GM12891 (cell line): ENCODE results near the gene DCP1B. TPM values are rescaled to one million over a fixed set of nuclear protein-coding genes. Genes with fewer than 3 reads are reported as not detected.

Experiments
- DNase-seq: peaks from one replicate; pipeline ENCODE4 v3.0.0; 2011; ENCODE audit warnings: low spot score; ENCODE audit not compliant: insufficient read length
- FAIRE-seq: peaks from 2 replicates; lab custom pipeline; 2011; peaks lifted over from hg19 to GRCh38; lab: Jason Lieb, UNC
- PAX5 ChIP-seq: IDR thresholded peaks from 2 replicates; pipeline ENCODE4 v1.6.1; 2011; ENCODE audit warnings: low read length, moderate library complexity, mild to moderate bottlenecking; ENCODE audit not compliant: insufficient read depth, severe bottlenecking
- POLR2A ChIP-seq: IDR thresholded peaks from 2 replicates; pipeline ENCODE4 v1.6.1; 2011; ENCODE audit warnings: low read depth, low read length, control low read depth
- POLR2AphosphoS5 ChIP-seq: IDR thresholded peaks from 2 replicates; pipeline ENCODE4 v1.6.1; 2011; ENCODE audit warnings: low read depth, low read length, control low read depth
- POU2F2 ChIP-seq: IDR thresholded peaks from 2 replicates; pipeline ENCODE4 v1.6.1; 2011; ENCODE audit warnings: low read depth, mild to moderate bottlenecking, control low read depth, low read length, moderate library complexity
- SPI1 ChIP-seq: IDR thresholded peaks from 2 replicates; pipeline ENCODE4 v1.6.1; 2011; ENCODE audit warnings: low read depth, low read length, control low read depth
- TAF1 ChIP-seq: IDR thresholded peaks from 2 replicates; pipeline ENCODE4 v1.6.1; 2011; ENCODE audit warnings: low read depth, low read length, control low read depth
- polyA plus RNA-seq: library from polyadenylated mRNA; unstranded; fragments of >200 nt; gene quantifications from one replicate; pipeline ENCODE4 v1.2.1, GENCODE V29; 2012; ENCODE audit warnings: low read depth, missing spikeins, inconsistent platforms; ENCODE audit not compliant: missing spikeins

DCP1B gene
- 9.8 TPM for polyA plus RNA-seq

DNA sequence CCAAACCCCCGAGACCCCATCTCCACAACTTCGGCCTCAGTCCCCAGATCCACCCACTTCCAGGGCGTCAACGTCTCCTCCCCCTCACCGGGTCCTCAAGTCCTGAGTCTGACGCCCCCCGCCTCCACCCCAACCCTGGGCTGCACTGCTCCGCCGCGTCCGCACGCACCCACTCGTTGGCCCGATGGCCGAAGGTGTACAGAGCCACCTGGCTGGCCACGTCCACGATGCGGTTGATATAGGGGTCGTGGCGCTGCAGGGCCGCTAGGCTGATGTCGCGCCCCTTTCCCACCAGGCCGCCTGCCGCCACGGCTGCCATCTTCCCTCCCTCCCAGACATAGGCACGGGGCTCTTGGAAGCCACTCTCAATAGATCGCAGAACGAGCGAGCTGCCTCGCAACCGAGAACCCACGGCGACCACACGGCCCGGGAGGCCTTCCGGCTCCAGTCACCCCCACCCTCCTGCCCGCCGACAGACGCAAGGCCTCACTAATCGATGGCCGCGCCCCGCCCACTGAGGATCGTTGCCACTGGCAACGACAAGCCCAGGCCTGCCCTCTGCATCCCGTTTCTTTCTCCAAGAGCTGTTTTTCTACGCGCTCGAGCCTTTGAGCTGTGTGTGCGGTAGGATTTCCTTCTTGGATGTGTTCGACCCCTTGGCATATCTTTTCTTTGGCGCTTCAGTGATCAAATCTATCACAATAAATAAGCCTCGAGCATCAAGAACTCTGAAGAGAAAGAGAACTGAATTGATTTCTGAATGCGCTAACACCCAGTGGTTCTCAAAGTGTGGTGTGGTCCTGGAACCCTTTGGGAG, at the start of gene DCP1B:
Gene DCP1B (minus strand): TSS at position 345 of the 817 bp plus-strand sequence. CDS start 26 bp downstream, at position 319.
- FAIRE-seq (peak; percentile 100), DNase-seq (peak; percentile 78)
- TF ChIP-seq PAX5 (no peak), SPI1 (no peak), POLR2AphosphoS5 (peak; percentile 80), POU2F2 (no peak), POLR2A (peak; percentile 87), TAF1 (peak; percentile 78)

DNA sequence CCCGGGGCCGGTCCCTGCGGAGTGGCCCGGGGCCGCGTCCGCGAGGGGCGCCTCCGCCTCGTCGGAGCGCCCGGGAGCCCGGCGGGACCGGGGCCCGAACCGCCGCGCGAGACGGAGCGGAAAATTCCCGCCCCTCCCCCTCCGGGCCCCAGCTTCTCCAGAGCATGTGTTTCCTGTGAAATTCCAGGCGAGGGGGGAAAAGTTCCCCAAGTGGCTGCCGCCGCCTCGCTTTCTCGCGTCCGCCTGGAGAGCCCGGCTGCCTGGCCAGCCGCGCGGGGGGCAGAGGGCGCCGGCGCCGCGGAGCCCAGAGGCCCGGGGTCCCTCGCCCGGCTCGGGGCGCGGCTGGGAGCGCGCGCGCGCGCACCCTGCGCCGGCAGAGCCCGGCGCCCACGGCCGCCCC, 49.4 kb upstream of the DCP1B start:
- FAIRE-seq, result no peak
- TF ChIP-seq POU2F2, result no peak
- no peak for TF ChIP-seq PAX5
- TF ChIP-seq SPI1, result no peak
- TF ChIP-seq POLR2A, result no peak
- no peak for TF ChIP-seq TAF1
- TF ChIP-seq POLR2AphosphoS5, result no peak
- no peak for DNase-seq

DNA sequence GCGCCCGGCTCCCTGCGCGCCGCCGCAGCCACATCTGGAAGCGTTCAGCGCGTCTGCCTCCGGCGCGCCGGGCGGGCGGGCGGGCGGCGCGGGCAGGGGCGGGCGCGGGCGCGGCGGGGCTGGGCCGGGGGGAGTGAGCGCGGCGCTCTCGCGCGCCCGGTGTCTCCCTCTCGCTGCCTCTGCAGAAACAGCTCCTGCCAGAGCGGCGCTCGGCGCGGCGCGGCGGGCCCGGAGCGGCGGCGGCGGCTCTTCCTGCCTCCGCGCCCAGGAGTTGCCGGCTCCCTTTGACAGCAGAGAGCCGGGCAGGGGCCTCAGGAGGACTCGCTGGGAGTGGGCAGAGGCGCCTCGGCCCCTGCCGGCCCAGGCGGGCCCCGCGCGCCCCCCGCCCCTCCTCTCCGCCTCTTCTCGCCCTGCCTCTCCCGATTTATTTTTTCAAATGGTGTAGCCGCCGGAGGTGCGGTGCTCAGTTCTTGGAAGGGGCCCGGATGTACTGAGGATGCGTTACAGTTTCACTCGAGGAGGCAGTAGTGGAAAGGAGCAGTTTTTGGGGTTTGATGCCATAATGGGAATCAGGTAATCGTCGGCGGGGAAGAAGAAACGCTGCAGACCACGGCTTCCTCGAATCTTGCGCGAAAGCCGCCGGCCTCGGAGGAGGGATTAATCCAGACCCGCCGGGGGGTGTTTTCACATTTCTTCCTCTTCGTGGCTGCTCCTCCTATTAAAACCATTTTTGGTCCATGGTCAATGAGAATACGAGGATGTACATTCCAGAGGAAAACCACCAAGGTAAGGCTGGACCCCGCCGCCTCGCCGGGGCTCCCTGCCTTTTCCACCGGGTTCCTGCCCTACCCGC, 48.8 kb upstream of the DCP1B start, which contains the start of gene CACNA1C:
Gene CACNA1C (plus strand): TSS at position 162 of the 853 bp plus-strand sequence. CDS start 576 bp downstream, at position 738.
- FAIRE-seq (no peak), DNase-seq (peak; percentile 51)
- TF ChIP-seq TAF1, result no peak
- TF ChIP-seq POLR2AphosphoS5, result no peak
- no peak for TF ChIP-seq POLR2A
- no peak for TF ChIP-seq POU2F2
- no peak for TF ChIP-seq PAX5
- TF ChIP-seq SPI1, result no peak

DNA sequence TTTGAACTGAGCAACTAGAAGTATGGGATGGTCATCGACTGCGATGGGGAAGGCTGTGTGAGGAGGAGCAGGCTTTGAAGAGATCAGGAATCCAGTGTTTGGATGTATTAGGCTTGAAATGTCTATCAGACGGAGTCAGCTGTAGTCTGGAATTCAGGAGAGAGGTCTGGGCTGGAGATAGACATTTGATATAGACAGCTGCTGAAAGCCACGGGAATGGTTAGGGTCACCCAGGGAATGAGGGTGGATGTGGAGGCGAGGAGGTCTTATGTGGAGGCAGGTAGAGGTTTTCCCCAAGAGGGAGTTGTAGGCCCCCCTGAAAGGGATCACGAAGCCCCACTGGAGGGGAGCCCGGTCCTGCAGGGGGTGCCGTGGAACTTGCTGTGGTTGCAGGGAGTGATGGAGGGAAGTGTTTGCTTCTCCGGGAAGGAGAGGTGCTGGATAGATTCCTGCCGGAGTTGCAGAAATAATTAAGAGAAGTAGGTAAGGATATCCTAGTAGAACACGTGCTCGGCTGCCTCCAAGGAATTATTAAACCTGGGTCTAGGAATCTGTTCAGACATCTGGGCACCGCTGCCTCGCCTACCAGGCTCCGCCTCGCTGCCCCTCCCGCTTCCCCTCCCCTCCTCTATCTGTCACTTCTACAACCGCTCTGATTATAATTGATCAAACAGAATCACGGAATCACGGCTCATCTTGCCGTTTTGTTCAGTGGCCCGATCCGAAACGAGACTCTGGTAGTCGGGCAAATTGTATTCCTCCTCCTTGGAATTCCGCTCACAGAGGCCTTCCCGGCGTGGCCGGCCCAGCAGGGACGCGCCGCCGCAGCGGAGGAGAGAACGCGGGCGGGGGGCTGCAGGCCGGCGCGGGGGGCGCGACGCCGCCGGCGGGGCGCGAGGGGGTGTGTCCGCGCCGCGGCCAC, 47.7 kb upstream of the DCP1B start:
- no peak for TF ChIP-seq TAF1
- TF ChIP-seq POLR2AphosphoS5, result no peak
- TF ChIP-seq SPI1, result no peak
- TF ChIP-seq POLR2A, result no peak
- no peak for TF ChIP-seq POU2F2
- TF ChIP-seq PAX5, result no peak
- no peak for FAIRE-seq
- DNase-seq, result no peak

DNA sequence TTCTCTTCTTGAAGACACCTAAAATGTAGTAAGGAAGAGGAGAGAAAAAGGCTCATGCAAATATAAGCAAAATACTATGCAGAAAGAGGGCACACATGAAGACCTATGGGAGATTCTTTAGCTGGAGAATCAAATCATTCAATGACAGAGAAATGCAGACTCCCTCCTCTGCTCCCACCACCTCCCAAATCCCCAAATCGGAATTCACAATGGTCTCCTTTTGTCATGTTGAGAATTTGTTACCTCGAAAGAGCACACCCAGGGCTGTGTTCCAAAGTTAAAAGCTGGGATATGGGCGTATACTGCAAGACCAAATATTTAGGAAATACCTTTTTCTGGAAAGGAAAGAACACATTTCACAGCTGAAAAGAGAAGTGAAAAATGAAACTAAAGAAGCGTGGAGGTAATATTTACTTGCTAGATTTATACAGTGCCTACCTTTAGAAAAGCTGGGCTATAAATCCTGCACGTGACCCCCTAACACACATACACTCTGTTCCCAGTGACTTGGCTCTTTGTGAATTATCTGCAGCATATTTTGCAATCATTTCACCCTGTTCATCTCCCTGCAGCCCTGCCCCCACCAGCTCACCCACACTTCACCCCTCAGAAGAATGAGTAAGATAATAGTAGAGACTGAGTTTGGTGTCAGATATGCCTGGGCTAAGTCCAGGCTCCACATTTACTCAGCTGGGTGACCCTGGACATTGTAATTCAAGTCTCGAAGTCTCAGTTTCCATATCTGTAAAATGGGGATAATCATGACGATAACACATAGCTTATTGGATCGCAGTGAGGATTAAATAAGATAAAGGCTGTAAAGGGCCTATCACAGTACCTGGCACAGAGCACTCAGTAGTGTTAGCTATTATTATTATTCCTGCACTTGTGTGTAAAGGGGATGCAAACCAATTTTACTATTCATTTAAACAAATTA, 45.6 kb upstream of the DCP1B start:
- TF ChIP-seq SPI1, result peak; percentile 47; the same call in 1 of the 2 replicates
- no peak for TF ChIP-seq POLR2A
- FAIRE-seq (no peak), DNase-seq (no peak)

DNA sequence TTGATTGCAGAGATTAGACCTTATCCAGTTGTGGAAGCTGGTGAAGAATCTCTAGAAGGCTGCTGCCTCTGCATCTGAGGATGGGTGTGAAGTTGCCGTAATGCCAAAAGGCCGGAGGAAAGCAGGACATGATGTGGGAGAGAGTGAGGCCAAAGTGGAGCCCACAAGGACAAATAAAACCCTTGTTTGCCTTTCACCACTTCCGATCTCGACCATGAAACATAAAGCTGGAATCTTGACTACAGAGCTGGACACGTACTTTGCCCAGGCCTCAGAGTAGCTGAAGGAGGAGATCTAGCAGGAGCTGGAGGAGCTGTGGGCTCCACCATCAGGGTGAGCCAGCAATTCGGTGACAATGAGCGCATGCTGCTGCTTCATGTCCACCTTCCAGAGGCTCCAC, 43.5 kb upstream of the DCP1B start:
- FAIRE-seq (no peak), DNase-seq (no peak)
- TF ChIP-seq PAX5 (no peak), POLR2A (no peak), POU2F2 (no peak), SPI1 (no peak), POLR2AphosphoS5 (no peak), TAF1 (no peak)

DNA sequence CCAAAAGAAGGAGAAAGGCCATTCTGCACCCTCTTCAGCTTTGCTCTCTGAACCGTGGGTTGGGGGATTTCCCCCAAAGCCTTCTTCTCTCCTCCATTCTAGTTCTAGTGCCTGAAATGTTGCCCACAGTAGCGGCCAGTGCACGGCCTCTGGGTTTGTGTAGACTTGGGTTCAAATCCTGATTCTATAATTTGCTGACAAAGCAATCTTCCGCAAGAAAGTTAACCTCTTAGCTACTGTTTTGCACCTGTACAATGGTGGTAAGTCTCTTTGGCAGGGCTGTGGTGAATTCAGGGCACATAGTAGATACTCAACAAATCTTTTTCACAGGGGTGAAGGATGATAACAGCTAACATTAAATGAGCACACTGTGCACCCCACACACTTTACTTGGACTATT, 42.7 kb upstream of the DCP1B start:
- DNase-seq, result no peak
- TF ChIP-seq POLR2A (no peak), TAF1 (no peak), PAX5 (no peak), POU2F2 (no peak), SPI1 (no peak), POLR2AphosphoS5 (no peak)
- FAIRE-seq, result no peak
